GM12878 (cell line): Measurements from ENCODE around the gene IRF2BP1. TPM values are rescaled to one million over a fixed set of nuclear protein-coding genes. Genes with fewer than 3 reads are reported as not detected.

ENCODE experiments used
- CHD2 ChIP-seq: IDR thresholded peaks from 2 replicates; pipeline ENCODE4 v1.6.1; 2011; ENCODE audit warnings: low read depth, low read length, improper control_type of control experiment, borderline replicate concordance
- FOXK2 ChIP-seq: fragments of 450-650 bp; IDR thresholded peaks from 2 replicates; pipeline ENCODE4 v1.6.1; 2017; ENCODE audit warnings: mild to moderate bottlenecking, moderate library complexity
- FOXM1 ChIP-seq: IDR thresholded peaks from 2 replicates; pipeline ENCODE4 v1.6.1; 2012; ENCODE audit warnings: low read depth, mild to moderate bottlenecking, inconsistent platforms, low read length, moderate library complexity
- IKZF1 ChIP-seq: fragments of 450-650 bp; conservative IDR thresholded peaks from 2 replicates; pipeline ENCODE4 v1.6.1; 2017; ENCODE audit warnings: antibody characterized with exemption, mild to moderate bottlenecking
- IRF4 ChIP-seq: IDR thresholded peaks from 2 replicates; pipeline ENCODE4 v1.6.1; 2011; ENCODE audit warnings: low read depth, low read length
- JUND ChIP-seq: IDR thresholded peaks from 2 replicates; pipeline ENCODE4 v1.6.1; 2012; ENCODE audit warnings: low read depth, mild to moderate bottlenecking, low read length, improper control_type of control experiment, moderate library complexity
- MEF2A ChIP-seq: IDR thresholded peaks from 2 replicates; pipeline ENCODE4 v1.6.1; 2011; ENCODE audit warnings: low read depth, mild to moderate bottlenecking, low read length, moderate library complexity; ENCODE audit not compliant: insufficient read depth
- NR2F1 ChIP-seq: fragments of 450-650 bp; conservative IDR thresholded peaks from 2 replicates; pipeline ENCODE4 v1.6.1; 2017; ENCODE audit warnings: mild to moderate bottlenecking
- POLR2AphosphoS2 ChIP-seq: IDR thresholded peaks from 2 replicates; pipeline ENCODE4 v1.6.1; 2011; ENCODE audit warnings: low read depth, mild to moderate bottlenecking, low read length, improper control_type of control experiment, moderate library complexity
- RCOR1 ChIP-seq: conservative IDR thresholded peaks from 2 replicates; pipeline ENCODE4 v1.6.1; 2012; ENCODE audit warnings: low read depth, low read length, improper control_type of control experiment
- RELA ChIP-seq: fragments of 450-650 bp; IDR thresholded peaks from 2 replicates; pipeline ENCODE4 v1.8.0; 2014; ENCODE audit warnings: borderline replicate concordance; ENCODE audit not compliant: partially characterized antibody
- SIX5 ChIP-seq: IDR thresholded peaks from 2 replicates; pipeline ENCODE4 v1.6.1; 2011; ENCODE audit warnings: mild to moderate bottlenecking, low read depth, low read length, moderate library complexity; ENCODE audit not compliant: severe bottlenecking
- SMAD1 ChIP-seq: fragments of 450-650 bp; IDR thresholded peaks from 2 replicates; pipeline ENCODE4 v1.6.1; 2018; ENCODE audit warnings: mild to moderate bottlenecking, low read depth; ENCODE audit not compliant: partially characterized antibody
- SMARCA5 ChIP-seq: fragments of 450-650 bp; IDR thresholded peaks from 2 replicates; pipeline ENCODE4 v1.6.1; 2017; ENCODE audit warnings: mild to moderate bottlenecking
- STAT3 ChIP-seq: IDR thresholded peaks from 2 replicates; pipeline ENCODE4 v1.6.1; 2011; ENCODE audit warnings: low read depth, low read length, improper control_type of control experiment
- SUPT20H ChIP-seq: IDR thresholded peaks from 2 replicates; pipeline ENCODE4 v1.6.1; 2011; ENCODE audit warnings: low read depth, mild to moderate bottlenecking, low read length, moderate library complexity, borderline replicate concordance; ENCODE audit not compliant: control insufficient read depth
- ZNF622 ChIP-seq: fragments of 450-650 bp; IDR thresholded peaks from 2 replicates; pipeline ENCODE4 v1.6.1; 2017; ENCODE audit warnings: mild to moderate bottlenecking, inconsistent platforms
- polyA plus RNA-seq, 11 experiments: library from polyadenylated mRNA; depleted of rRNA in 4 of 11; unstranded in 6 of 11; stranded (reverse) in 5 of 11; fragments of >200 nt; fragmentation: Nextera tagmentation in 4 of 11; fragmentation: Illumina TruSeq in 1 of 11; extraction: Ambion mirVana in 4 of 11; extraction: Trizol in 1 of 11; gene quantifications; 1 replicate in 1 of 11; 2 replicates in 10 of 11; pipeline versions ENCODE4 v1.2.1 to v1.2.3, GENCODE V29; 2011 to 2016; ENCODE audit warnings: inconsistent platforms in 2 of 11, missing spikeins in 2 of 11, low read depth in 1 of 11
- total RNA-seq, 4 experiments: library from RNA; depleted of rRNA in 3 of 4; stranded (reverse); fragments of >200 nt in 3 of 4; fragmentation: Illumina TruSeq in 1 of 4; extraction: Trizol in 1 of 4; gene quantifications; 2 replicates each; pipeline versions ENCODE4 v1.2.1 to v1.2.3, GENCODE V29; 2013 to 2021
- TF ChIP-seq, protein P1 (sequence below): fragments of 450-650 bp; IDR thresholded peaks from 2 replicates; pipeline ENCODE4 v1.6.1; 2017; ENCODE audit warnings: mild to moderate bottlenecking, low read depth, inconsistent platforms; ENCODE audit not compliant: poor library complexity, severe bottlenecking
- TF ChIP-seq, protein P2 (sequence below): fragments of 450-650 bp; IDR thresholded peaks from 2 replicates; pipeline ENCODE4 v1.6.1; 2016; ENCODE audit warnings: mild to moderate bottlenecking
- TF ChIP-seq, protein P3 (sequence below): fragments of 450-650 bp; formaldehyde crosslinking; IDR thresholded peaks from 2 replicates; pipeline ENCODE4 v1.5.0; 2022; ENCODE audit warnings: mild to moderate bottlenecking, missing genetic modification characterization

Gene IRF2BP1
- total and polyA plus RNA-seq, 10 of the 15 experiments (the other 5 are each of a cell fraction or from before 2014, with no cell fraction given), result 0.31 to 24.4 (median 4.4) TPM

DNA sequence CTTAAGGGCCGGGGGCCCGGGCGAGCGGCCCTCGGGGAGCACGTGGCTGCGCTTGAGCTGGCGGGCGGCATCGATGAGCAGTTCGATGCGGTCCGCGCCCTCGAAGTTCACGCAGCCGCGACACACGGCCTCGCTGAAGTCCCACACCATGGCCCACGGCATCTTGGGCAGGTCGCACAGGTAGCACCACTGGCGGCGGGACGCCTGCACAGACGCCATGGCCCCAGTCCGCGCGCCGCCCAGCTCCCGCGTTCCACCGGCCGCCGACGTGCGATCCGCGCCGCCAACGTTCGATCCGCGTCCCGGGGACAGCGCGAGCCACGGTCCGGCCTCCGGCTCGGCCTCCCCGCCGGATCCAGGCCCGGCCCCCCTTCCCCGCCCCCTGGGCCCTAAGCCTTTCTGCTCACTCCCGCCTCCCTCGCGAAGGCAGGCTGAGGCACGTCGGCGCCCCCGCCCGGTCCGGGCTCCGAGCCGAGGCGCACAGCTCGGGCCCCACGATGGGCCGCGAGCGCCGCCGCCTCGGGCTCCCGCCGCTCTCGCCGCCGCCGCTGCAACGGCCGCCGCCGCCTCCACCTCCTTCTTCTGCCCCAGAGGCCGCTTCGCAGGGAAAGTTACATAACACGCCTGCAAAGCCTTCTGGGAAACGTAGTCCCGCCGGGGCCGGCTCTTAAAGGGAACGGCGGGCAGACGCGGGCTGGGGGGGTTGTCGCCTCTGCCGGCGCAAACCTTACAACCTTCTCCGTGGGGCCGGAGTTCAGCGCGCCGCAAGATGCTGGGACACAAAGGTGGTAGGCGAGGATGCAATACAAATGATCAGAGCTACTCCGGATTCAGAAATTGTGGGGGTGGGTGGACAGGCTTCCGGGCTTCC, at the start of gene IRF2BP1 (continued):
- TF ChIP-seq, protein P1, sequence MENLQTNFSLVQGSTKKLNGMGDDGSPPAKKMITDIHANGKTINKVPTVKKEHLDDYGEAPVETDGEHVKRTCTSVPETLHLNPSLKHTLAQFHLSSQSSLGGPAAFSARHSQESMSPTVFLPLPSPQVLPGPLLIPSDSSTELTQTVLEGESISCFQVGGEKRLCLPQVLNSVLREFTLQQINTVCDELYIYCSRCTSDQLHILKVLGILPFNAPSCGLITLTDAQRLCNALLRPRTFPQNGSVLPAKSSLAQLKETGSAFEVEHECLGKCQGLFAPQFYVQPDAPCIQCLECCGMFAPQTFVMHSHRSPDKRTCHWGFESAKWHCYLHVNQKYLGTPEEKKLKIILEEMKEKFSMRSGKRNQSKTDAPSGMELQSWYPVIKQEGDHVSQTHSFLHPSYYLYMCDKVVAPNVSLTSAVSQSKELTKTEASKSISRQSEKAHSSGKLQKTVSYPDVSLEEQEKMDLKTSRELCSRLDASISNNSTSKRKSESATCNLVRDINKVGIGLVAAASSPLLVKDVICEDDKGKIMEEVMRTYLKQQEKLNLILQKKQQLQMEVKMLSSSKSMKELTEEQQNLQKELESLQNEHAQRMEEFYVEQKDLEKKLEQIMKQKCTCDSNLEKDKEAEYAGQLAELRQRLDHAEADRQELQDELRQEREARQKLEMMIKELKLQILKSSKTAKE, result peak; percentile 13
- TF ChIP-seq FOXK2, result no peak
- no peak; the same call in 1 of the 2 replicates for TF ChIP-seq CHD2
- TF ChIP-seq MEF2A, result no peak
- no peak for TF ChIP-seq ZNF622
- no peak for TF ChIP-seq FOXM1
- peak; percentile 85 for TF ChIP-seq SIX5
- TF ChIP-seq, protein P2, sequence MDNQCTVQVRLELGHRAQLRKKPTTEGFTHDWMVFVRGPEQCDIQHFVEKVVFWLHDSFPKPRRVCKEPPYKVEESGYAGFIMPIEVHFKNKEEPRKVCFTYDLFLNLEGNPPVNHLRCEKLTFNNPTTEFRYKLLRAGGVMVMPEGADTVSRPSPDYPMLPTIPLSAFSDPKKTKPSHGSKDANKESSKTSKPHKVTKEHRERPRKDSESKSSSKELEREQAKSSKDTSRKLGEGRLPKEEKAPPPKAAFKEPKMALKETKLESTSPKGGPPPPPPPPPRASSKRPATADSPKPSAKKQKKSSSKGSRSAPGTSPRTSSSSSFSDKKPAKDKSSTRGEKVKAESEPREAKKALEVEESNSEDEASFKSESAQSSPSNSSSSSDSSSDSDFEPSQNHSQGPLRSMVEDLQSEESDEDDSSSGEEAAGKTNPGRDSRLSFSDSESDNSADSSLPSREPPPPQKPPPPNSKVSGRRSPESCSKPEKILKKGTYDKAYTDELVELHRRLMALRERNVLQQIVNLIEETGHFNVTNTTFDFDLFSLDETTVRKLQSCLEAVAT, result no peak
- TF ChIP-seq SMARCA5, result no peak; the same call in 1 of the 2 replicates
- TF ChIP-seq POLR2AphosphoS2, result peak; percentile 55; the same call in 1 of the 2 replicates
- no peak for TF ChIP-seq JUND
- peak; percentile 79 for TF ChIP-seq IKZF1
- no peak for TF ChIP-seq STAT3
- TF ChIP-seq, protein P3, sequence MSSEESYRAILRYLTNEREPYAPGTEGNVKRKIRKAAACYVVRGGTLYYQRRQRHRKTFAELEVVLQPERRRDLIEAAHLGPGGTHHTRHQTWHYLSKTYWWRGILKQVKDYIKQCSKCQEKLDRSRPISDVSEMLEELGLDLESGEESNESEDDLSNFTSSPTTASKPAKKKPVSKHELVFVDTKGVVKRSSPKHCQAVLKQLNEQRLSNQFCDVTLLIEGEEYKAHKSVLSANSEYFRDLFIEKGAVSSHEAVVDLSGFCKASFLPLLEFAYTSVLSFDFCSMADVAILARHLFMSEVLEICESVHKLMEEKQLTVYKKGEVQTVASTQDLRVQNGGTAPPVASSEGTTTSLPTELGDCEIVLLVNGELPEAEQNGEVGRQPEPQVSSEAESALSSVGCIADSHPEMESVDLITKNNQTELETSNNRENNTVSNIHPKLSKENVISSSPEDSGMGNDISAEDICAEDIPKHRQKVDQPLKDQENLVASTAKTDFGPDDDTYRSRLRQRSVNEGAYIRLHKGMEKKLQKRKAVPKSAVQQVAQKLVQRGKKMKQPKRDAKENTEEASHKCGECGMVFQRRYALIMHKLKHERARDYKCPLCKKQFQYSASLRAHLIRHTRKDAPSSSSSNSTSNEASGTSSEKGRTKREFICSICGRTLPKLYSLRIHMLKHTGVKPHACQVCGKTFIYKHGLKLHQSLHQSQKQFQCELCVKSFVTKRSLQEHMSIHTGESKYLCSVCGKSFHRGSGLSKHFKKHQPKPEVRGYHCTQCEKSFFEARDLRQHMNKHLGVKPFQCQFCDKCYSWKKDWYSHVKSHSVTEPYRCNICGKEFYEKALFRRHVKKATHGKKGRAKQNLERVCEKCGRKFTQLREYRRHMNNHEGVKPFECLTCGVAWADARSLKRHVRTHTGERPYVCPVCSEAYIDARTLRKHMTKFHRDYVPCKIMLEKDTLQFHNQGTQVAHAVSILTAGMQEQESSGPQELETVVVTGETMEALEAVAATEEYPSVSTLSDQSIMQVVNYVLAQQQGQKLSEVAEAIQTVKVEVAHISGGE (CRISPR knock-in tag), result no peak
- no peak for TF ChIP-seq RCOR1
- TF ChIP-seq SMAD1, result no peak
- no peak for TF ChIP-seq RELA
- no peak for TF ChIP-seq SUPT20H
- peak; percentile 53 for TF ChIP-seq NR2F1
- TF ChIP-seq IRF4, result no peak
